Amniotic epithelial cell (primary cell): ENCODE measurements around the gene TMEM255A.
A peak's percentile ranks its signal among the peaks of the same experiment; 100 is the strongest.
"Not testable (repeated sequence)": the region's sequence is repeated elsewhere in the genome, so short reads cannot be mapped to it uniquely, and the experiment has no call there.

Source experiments
- DNase-seq: peaks from one replicate; pipeline ENCODE4 v3.0.0-alpha.2; 2010; ENCODE audit warnings: low read depth

The TMEM255A gene

GRCh38 chrX:120310861-120311726, at the start of gene TMEM255A:
Gene TMEM255A (minus strand): TSS chrX:120311461. CDS start chrX:120311309, 152 bp downstream.
- peak; percentile 18 for DNase-seq

GRCh38 chrX:120358737-120359456, 47.6 kb upstream of the TMEM255A start:
- DNase-seq: no peak

- DNase-seq: no peak
Observed at GRCh38 chrX:120357186-120357585, 45.9 kb upstream of the TMEM255A start.

GRCh38 chrX:120356084-120356483, 44.8 kb upstream of the TMEM255A start:
- no peak for DNase-seq

DNA sequence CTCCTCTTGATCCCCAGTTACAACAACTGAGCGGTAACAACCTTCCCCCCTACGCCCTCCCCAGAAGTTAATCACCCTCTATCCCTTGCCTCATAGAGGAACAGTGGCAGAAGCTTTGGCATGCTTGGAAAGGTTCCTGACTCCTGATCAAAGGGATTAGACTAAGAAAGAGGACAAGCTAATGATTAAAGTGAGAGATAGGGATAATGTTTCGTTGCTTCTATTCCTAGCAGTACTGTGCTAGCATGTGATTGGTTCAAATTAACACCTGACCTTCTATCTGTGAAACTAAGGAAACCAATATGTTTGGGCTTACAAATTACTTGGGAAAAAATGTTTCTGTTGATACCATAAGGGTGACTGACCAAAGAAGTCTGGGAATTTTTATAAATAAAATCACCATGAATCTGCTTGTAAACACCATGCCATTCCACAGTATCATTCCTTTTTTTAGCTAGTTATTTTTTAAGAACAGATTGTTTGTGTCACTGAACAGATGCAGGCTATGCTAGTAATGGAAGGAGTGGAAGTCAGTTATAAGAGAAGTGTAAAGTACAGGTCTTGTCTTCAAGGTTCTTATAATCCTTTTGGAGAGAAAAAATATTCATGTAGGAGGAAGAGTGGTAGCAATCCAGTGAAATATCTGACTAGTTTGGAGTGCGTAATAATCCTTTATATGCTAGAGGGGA, 39.3 kb upstream of the TMEM255A start:
- DNase-seq: no peak

- not testable (repeated sequence) for DNase-seq
Observed at GRCh38 chrX:120344566-120344965, 33.3 kb upstream of the TMEM255A start.

- no peak for DNase-seq
Observed at GRCh38 chrX:120336899-120337298, 25.6 kb upstream of the TMEM255A start.

DNA sequence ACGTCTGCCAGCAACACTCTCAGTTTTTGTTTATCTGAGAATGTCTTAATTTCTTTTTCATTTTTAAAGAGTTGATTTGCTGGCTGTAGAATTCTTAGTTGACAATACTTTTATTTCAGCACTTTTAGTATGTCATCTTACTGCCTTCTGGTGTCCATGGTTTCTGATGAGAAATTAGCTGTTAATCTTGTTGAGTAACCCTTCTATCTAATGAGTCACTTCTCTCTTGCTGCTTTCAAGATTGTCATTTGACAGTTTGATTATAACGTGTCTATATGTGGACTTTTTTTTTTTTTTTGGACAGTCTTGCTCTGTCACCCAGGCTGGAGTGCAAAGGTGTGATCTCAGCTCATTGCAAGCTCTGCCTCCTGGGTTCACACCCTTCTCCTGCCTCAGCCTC, 24.0 kb upstream of the TMEM255A start:
- no peak for DNase-seq

GRCh38 chrX:120334603-120335002, 23.3 kb upstream of the TMEM255A start:
- no peak for DNase-seq

DNA sequence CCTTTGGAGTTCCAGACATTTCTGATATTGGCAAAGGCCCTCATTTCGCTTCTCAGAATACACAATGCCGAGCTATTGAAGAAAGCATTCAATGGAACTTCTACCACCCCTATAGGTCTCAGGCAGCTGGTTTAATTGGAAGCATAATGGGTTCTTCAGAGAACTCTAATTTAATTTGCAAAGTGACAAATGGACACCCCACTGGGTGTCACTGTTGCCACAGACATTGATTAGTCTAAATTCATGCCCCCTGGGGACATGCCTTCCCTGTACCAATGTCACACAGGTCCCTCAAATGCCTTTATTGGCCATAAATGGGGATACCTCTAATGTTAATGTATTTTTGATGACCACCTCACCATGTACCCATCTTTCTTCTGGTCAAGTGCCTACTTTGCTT, 22.9 kb upstream of the TMEM255A start:
- no peak for DNase-seq

- DNase-seq: no peak
Observed at GRCh38 chrX:120332394-120332793, 21.1 kb upstream of the TMEM255A start.

DNA sequence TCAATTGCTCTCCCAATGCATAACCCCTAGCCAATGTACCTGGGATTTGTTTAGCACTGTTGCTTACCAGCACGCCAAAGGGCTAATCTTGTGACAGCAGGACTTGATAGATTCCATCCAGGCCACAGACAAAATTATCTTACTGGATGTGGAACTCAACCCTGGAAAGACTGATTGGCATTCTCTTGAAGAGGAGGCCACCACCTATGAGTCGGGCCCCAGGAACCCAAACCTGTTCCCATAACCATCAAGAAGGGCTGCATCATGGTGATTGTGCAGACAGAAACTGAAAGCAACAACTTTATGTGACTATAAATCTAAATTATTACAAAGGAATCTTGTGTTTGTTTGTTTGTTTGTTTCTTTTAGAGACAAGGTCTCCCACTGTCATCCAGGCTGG, 19.9 kb upstream of the TMEM255A start:
- no peak for DNase-seq

DNA sequence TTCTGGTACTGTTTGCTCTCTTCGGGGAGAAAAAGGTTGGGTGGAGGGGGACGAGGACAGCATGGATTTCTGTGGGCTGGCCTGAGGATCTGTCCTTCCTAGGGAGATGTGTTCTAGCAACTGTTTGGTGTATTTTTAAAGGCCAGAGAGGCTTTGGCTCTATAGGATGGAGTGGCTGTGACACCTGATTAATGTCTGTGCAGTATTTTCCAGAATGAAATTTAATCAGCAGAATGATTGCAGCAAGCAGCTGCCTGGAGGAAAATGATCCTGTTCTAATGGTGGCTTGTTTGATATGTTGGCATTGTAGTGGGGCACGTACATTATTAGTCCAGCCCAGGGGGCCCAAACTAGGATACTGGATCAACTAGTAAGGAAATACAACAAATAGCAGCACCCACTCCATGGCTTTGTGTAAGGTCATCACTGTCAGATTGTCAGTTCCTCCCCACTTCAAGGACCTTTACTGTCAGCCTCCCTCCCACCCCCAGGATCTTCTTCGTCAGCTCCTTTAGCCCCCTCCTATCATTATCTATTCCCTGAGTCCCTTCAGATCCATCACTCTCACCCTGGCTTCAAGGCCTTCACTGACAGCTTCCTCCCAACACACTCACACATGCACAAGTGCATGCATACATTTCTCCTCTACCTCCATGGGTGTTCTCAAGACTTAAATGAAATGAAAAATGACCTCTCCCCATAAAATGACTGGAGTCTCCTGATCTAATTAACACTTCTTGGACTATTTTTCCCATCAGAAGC, 10.4 kb upstream of the TMEM255A start:
- DNase-seq: no peak

DNA sequence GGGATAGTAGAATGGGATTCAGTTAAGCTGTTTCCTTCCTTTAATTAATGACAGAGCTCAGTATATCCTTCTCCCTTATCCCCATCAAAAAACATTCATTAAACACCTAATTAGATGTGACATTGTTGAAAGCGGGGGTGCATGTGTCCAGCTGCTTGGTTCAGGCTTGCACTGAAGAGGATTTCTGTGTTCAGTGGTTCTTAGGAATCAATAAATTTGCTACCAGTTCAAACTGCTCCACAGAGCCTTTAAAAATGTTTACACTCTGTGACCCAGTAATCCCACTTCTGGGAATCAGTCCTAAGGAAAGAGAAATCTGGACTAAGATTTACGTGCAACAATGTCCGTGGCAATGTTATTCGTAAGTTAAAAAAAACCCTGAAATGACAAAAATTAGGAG, 7.2 kb upstream of the TMEM255A start:
- DNase-seq: no peak

GRCh38 chrX:120316587-120317283, 5.5 kb upstream of the TMEM255A start:
- peak; percentile 16 for DNase-seq

- no peak for DNase-seq
Observed at GRCh38 chrX:120315776-120316175, 4.5 kb upstream of the TMEM255A start.

DNA sequence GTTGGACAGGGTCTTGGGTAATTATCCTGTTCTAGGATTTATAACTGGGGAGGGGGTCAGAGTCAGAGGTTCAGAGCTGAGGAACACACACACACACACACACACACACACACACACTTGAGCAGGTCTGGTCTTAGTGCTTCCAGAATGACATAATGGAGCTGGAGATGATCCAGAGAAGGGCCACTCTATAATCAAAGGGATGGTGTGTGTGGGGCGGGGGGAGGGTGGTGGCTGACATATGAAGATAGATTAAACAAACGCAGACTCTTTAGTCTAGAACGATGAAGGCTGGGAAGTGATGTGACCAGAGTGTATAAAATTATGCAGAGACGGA, 434 bp upstream of the TMEM255A start:
- DNase-seq: no peak

DNA sequence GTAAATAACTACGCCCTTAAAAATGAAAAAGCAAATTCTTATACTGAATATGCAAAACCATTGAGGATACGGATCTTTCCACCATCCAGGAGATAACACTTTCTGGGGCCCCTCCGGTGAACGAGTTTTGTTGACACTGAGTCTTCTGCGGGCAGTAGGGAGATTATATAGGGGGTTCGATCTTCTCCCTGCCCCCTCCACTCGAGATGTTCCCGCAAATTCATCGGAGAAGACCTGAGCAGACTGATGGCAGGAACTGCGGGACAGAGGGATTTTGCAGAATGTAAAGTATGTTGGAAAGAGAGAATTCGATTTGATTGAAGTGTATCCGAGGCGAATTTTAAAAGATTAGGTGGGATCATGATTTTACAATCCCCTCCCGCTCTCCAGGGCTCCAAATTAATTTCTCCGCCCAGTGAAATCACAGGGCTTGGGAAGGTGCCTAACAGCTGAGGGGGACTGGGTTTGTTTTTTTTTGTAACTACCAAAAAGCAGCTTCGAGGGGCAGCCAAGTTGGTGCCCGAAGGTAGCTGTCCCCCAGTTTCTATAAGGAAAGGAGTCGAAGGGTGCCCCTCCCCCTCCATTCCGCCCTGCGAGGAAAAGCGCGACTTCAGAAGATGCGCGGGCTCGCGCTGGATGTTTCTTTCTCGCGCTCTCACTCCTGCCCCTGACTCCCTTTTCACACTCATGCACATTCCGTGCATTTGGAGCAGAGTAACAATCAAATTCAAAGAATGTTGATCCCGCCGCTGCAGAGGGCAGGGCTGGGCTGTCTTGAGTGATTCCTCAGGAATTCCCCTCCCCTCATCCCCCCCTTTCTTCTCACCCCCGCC, 1.2 kb downstream of the TMEM255A start:
- peak; percentile 31 for DNase-seq

- DNase-seq: peak; percentile 75
Observed at GRCh38 chrX:120308959-120309872, 2.0 kb downstream of the TMEM255A start.
